Stimulated activated CD4-positive, alpha-beta T cell treated with anti-CD3 and anti-CD28 coated beads, Interleukin-1b, Interleukin-23, amount 100 ng/mL, for 48 hours (primary cell): ENCODE results near the gene RPL34.
A peak's percentile ranks its signal among the peaks of the same experiment; 100 is the strongest.

ENCODE experiments used
- DNase-seq: peaks from one replicate; pipeline ENCODE4 v3.0.0-alpha.2; 2020

Gene RPL34

GRCh38 chr4:108624263-108625056 lies 4.1 kb downstream of the RPL34 start:
- no peak for DNase-seq

- DNase-seq = no peak
These were observed 5.7 kb downstream of the RPL34 start for GRCh38 chr4:108626056-108626455.

GRCh38 chr4:108628411-108628810 lies 8.0 kb downstream of the RPL34 start:
- DNase-seq = no peak

- DNase-seq = no peak
These were observed 14.8 kb downstream of the RPL34 start for GRCh38 chr4:108635070-108635655.

- DNase-seq = no peak
These were observed 15.9 kb downstream of the RPL34 start for GRCh38 chr4:108636246-108636645.

- DNase-seq = no peak
These were observed 17.5 kb downstream of the RPL34 start for GRCh38 chr4:108637856-108638255.

- DNase-seq = no peak
These were observed 23.9 kb downstream of the RPL34 start for GRCh38 chr4:108644237-108644636.

- DNase-seq = no peak
These were observed 26.3 kb downstream of the RPL34 start for GRCh38 chr4:108646706-108647105.

GRCh38 chr4:108649863-108650211 lies 29.5 kb downstream of the RPL34 start:
- DNase-seq = no peak

- peak; percentile 90 for DNase-seq
These were observed 30.0 kb downstream of the RPL34 start, which contains the start of gene OSTC for GRCh38 chr4:108650212-108651013. TSS of gene OSTC (plus strand) at chr4:108650599. CDS start at chr4:108650656, 57 bp downstream.

- DNase-seq = no peak
These were observed 30.8 kb downstream of the RPL34 start for GRCh38 chr4:108651014-108651791.

- DNase-seq = no peak
These were observed 42.3 kb downstream of the RPL34 start for GRCh38 chr4:108662629-108663028.

GRCh38 chr4:108674356-108674977 lies 54.1 kb downstream of the RPL34 start:
- DNase-seq = no peak
